Bronchial epithelial cell (primary cell): ENCODE measurements around the gene TENM3. TPM values are rescaled to one million over a fixed set of nuclear protein-coding genes. Genes with fewer than 3 reads are reported as not detected.

Experiments used
- DNase-seq: peaks from one replicate; pipeline ENCODE4 v3.0.0-alpha.2; 2010; ENCODE audit warnings: low read depth
- FAIRE-seq: peaks from 2 replicates; lab custom pipeline; 2011; peaks lifted over from hg19 to GRCh38; lab: Jason Lieb, UNC
- H3K27me3 ChIP-seq: 2 replicates; pipeline ENCODE4 v1.5.1; 2011; ENCODE audit warnings: low read length; ENCODE audit not compliant: control insufficient read depth, insufficient read depth
- H3K36me3 ChIP-seq: 2 replicates; pipeline ENCODE4 v1.5.1; 2011; ENCODE audit warnings: low read length; ENCODE audit not compliant: control insufficient read depth, insufficient read depth
- H3K4me3 ChIP-seq: 2 replicates; pipeline ENCODE4 v1.5.1; 2011; ENCODE audit warnings: mild to moderate bottlenecking, low read depth, low read length, control low read depth
- total RNA-seq: library from RNA; depleted of rRNA; stranded (reverse); fragments of >200 nt; gene quantifications from 2 replicates; pipeline ENCODE4 v1.2.1, GENCODE V29; 2014
- TF ChIP-seq, protein P1 (sequence below): IDR thresholded peaks from 2 replicates; pipeline ENCODE4 v1.5.1; 2011; ENCODE audit warnings: mild to moderate bottlenecking, moderate library complexity, low read length, control low read depth, inconsistent platforms; ENCODE audit not compliant: insufficient read depth, severe bottlenecking

The TENM3 gene
- total RNA-seq, 1 donor from 2014 or later = 1.3 TPM

DNA sequence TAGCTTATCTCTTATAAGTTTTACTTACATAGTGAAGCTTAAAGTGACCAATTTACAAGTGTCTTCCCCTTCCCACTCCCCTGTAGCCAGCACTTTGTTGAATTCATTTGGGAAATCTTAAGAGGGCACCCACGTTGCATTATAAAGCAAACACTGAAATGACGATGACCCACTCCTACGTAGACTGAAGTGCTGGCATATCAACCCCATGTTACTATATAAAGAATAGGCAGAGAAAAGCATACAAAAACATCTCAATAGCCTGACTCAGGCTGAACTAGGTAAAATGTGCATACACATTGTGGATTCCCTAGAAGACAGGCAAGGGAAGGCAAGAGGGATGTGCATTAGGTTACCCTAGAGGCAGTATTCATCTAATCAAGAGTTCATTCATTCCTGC lies 313.4 kb downstream of the TENM3 start:
- Histone ChIP-seq H3K27me3 (no peaks in the 10 kb centered on the region), H3K36me3 (no peaks in the 10 kb centered on the region), H3K4me3 (no peak overlapping the region)
- TF ChIP-seq, protein P1, sequence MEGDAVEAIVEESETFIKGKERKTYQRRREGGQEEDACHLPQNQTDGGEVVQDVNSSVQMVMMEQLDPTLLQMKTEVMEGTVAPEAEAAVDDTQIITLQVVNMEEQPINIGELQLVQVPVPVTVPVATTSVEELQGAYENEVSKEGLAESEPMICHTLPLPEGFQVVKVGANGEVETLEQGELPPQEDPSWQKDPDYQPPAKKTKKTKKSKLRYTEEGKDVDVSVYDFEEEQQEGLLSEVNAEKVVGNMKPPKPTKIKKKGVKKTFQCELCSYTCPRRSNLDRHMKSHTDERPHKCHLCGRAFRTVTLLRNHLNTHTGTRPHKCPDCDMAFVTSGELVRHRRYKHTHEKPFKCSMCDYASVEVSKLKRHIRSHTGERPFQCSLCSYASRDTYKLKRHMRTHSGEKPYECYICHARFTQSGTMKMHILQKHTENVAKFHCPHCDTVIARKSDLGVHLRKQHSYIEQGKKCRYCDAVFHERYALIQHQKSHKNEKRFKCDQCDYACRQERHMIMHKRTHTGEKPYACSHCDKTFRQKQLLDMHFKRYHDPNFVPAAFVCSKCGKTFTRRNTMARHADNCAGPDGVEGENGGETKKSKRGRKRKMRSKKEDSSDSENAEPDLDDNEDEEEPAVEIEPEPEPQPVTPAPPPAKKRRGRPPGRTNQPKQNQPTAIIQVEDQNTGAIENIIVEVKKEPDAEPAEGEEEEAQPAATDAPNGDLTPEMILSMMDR = no peak
- DNase-seq = no peak
- no peak for FAIRE-seq

DNA sequence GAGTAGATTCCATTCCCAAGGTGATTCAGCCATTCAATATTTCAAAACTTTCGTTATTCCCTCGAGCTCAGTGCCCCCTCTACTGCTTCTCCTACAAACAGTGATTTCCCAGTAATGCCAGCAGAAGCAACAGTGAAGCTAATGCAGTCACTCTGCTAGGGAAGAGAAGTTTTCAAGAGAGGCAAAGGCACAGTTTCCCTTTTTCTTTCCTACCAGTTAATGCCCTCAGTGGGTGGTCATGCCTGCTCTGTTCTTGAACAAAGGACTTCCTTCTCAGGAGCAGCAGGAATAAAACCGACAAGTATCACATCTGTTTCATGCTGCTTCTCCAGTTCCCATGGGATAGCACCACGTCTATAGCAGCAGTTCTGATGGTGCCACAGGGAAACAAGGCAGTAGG lies 317.2 kb downstream of the TENM3 start:
- FAIRE-seq (peak; percentile 50), DNase-seq (no peak)
- Histone ChIP-seq H3K36me3 (no peaks in the 10 kb centered on the region), H3K4me3 (no peak overlapping the region), H3K27me3 (no peaks in the 10 kb centered on the region)
- TF ChIP-seq, protein P1 = no peak

DNA sequence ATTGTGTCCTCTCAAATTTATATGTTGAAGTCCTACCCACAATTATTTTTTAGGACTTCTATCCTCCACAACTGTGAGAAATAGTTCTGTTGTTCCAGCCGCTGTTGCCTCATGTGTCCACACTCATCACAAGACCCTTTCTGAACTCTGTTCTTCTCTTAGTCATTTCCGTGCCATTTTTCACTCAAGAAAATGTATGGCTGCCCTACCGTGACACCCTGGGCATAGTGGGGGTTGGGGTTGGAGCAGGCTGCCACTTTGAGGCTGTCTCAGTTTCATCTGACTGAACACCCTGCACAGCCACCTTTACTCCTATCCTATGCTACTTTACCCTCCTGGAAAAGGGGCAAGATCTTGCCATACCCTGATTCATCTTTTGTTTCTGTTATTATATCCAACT lies 319.1 kb downstream of the TENM3 start:
- H3K36me3 ChIP-seq = no peaks in the 10 kb centered on the region
- no peak for DNase-seq
- no peak for FAIRE-seq
- TF ChIP-seq, protein P1 = no peak
- H3K27me3 ChIP-seq = no peaks in the 10 kb centered on the region
- H3K4me3 ChIP-seq = no peak overlapping the region

DNA sequence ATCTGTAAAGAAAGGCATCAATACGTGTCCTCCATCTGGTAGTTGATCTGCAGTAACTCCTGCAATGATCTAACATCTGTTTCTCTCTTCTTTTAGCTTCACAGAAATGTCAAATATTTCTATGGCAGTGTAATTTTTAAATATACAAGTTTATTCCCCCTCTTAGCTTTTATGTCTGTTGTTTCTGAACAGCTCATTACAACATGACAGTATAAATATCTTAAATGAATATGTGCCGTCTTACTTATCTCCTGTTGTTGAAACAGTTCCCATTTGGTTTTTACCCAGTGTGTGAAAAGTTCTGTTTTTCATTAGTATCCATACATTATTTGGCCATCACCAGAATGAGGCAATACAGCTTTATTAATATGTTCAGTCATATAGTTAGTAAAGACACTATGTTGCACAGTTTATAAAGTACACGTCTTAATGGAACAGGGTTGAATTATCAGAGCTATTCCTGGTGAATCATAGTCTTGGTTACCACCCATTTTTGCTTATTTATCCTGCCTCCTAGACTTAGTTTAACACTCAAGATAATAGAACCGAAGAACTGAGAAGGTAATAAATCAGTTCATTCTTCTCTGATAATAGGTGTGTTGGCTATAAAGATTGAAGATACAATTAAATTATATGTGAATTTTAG lies 321.6 kb downstream of the TENM3 start:
- FAIRE-seq (no peak), DNase-seq (no peak)
- TF ChIP-seq, protein P1 = no peak
- H3K36me3 ChIP-seq = no peaks in the 10 kb centered on the region
- no peaks in the 10 kb centered on the region for H3K27me3 ChIP-seq
- no peak overlapping the region for H3K4me3 ChIP-seq

DNA sequence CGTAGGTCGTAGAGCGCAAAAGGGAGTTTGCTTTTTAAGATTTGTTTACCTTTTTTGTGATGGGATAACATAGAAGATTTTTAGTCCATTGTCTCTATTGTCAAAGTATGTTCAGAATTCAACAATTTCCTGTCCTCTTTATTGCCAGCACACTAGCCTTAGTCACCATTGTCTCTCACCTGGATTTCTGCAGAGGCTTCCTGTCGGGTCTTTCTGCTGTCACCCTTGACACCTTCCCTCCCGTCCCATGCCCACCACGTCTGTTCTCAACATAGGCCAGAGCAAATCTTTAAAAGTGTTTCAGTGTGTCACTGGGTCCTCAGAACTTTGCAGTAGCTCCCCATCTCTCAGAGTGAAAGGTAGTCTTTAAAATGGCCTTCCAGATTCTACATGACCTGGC lies 323.9 kb downstream of the TENM3 start:
- no peaks in the 10 kb centered on the region for H3K27me3 ChIP-seq
- FAIRE-seq (no peak), DNase-seq (no peak)
- H3K36me3 ChIP-seq = no peaks in the 10 kb centered on the region
- TF ChIP-seq, protein P1 = no peak
- no peak overlapping the region for H3K4me3 ChIP-seq

DNA sequence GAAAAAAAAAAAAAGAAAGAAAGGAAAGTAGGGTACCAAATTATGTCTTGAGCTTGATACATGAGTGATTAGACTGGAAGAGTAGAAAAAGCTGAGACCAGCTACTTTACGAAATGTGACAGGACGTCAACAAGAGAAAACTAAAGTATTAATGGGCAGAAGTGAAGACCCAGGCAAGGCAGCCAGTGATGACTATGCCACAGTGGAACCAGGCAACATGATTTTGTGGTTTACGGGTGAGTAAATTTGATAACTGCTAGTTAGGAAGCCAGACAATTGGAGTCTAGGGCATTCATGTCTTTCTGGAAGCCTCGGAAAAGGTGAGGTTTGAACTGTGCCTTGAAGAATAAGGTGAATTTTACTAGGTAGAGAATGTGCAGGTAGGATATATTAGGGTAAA lies 326.4 kb downstream of the TENM3 start:
- FAIRE-seq (no peak), DNase-seq (no peak)
- Histone ChIP-seq H3K4me3 (no peak overlapping the region), H3K36me3 (no peaks in the 10 kb centered on the region), H3K27me3 (no peaks in the 10 kb centered on the region)
- TF ChIP-seq, protein P1 = no peak
